CD4-positive, alpha-beta T cell treated with Interleukin-15 for 4 hours (primary cell): Measurements from ENCODE around the gene ITGA8.
A peak's percentile ranks its signal among the peaks of the same experiment; 100 is the strongest.
"Not testable (repeated sequence)": the region's sequence is repeated elsewhere in the genome, so short reads cannot be mapped to it uniquely, and the experiment has no call there.

Source experiments
- DNase-seq: peaks from one replicate; pipeline ENCODE4 v3.0.0-alpha.2; 2020; ENCODE audit warnings: low spot score

The ITGA8 gene

DNA sequence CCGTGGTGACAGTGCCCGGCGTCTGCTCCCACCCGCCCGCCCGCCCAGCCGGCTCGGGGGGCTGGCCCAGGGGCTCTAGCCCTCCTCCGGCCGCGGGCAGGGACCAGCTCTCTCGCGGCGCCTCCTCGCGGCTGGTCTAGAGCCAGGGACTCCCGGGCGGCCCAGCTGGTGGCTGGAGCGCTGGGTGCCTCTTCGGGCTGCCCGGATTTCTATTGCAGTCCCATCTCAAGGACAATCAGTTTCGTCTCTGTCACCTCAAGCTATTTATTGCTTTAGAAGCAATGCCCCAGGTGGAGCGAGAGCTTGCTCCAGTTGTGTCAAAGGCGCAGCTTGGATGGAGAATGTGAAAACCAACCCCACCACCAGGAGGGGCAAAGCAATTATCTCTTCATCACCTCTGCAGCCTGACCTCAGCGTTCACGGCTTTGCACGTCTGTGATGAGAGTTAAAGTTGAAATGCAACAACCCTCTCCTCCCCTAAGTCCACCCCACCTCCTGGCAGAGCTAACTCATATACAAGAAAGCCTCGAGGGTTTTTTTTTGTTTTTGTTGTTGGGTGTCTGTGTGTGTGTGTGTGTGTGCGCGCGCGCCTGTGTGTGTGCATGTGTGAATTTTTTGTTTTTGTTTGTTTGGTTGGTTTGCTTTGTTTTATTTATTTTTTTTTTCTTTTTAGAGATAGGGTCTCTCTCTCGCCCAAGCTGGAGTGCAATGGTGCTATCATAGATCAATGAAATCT is at the start of gene ITGA8:
Gene ITGA8, minus strand, starts transcription at position 24 of the 736 bp plus-strand sequence. CDS start 151 bp downstream, outside the sequence.
- DNase-seq: no peak

DNA sequence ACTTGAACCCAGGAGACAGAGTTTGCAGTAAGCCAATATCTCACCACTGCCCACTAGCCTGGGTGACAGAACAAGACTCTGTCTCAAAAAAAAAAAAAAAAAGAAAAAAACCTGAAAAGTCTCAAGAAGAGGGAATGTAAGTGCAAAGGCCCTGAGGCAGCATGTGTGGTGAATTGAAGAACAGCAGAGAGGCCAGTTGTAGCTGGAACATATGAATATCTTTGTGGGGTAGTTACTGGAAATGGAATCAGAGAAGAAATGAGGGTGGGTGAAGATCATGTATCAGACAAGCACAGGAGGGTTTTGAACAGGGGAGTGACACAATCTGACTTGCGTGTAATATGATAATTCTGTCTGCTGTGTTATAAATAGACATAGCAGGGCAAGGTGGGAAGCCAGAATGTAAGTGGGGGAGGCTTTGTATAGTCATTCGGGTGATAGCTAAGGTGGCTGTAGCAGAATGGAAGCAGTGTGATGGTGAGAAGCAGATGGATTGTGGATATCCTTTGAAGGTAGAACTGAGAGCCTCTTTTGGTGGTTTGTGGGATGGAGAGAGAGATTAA is 45.3 kb upstream of the ITGA8 start:
- DNase-seq: no peak

- DNase-seq: no peak
Measured at GRCh38 chr10:15763006-15763405, 43.3 kb upstream of the ITGA8 start.

DNA sequence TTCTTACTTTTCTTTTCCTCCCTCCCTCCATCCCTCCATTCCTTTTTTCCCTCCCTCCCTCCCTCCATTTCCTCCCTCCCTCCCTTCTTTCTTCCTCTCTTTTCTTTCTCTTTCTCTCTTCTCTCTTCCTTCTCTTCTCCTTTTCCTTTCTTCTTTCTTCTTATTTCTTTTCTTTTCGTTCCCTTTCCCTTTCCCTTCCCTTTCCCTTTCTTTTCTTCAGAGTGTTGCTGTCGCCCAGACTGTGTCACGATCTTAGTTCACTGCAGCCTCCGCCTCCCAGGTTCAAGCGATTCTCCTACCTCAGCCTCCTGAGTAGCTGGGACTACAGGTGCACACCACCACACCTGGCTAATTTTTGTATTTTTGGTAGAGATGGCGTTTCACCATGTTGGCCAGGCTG is 42.5 kb upstream of the ITGA8 start:
- DNase-seq: not testable (repeated sequence)

DNA sequence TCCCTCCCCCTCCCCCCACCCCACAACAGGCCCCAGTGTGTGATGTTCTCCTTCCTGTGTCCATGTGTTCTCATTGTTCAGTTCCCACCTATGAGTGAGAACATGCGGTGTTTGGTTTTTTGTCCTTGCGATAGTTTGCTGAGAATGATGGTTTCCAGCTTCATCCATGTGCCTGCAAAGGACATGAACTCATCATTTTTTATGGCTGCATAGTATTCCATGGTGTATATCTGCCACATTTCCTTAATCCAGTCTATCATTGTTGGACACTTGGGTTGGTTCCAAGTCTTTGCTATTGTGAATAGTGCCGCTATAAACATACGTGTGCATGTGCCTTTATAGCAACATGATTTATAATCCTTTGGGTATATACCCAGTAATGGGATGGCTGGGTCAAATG is 41.5 kb upstream of the ITGA8 start:
- not testable (repeated sequence) for DNase-seq

- no peak for DNase-seq
Measured at GRCh38 chr10:15760681-15761080, 41.0 kb upstream of the ITGA8 start.

DNA sequence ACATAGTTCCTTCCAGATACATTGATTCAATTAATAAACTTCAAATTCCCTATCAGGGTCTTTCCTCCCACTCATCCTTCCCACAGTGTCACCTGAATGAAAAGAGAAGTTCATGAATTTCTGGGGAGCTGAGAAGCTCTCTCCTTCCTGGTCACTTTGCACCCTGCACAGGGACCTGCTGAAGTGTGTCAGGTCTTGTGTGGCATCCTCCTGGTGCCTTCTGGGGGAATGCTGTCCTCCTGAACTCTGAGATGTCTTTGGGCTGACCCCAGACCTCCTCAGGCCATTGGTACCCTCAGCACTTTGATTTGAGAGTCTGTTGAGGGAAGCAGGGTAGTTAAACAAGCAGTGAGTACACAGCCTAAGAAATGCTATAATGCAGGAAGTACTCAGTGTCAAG is 39.5 kb upstream of the ITGA8 start:
- no peak for DNase-seq

DNA sequence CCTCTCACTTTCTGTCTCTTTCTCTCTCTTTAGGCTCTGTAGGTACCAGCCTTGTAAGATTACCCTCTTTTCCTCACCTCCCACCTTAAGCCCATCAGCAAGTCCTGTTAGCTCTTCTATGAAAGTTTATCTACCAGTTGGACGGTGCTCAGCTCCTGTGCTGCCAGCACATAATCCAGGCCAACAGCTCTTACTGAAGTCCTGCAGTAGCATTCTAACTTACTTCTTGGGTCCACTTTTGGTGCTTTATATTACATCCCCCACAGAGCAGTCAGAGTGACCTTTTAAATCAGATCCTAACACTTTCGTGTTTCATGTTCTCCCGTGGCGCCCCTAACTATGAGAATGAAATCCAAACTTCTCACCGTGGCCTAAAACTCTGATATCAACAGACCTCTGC is 38.9 kb upstream of the ITGA8 start:
- no peak for DNase-seq

DNA sequence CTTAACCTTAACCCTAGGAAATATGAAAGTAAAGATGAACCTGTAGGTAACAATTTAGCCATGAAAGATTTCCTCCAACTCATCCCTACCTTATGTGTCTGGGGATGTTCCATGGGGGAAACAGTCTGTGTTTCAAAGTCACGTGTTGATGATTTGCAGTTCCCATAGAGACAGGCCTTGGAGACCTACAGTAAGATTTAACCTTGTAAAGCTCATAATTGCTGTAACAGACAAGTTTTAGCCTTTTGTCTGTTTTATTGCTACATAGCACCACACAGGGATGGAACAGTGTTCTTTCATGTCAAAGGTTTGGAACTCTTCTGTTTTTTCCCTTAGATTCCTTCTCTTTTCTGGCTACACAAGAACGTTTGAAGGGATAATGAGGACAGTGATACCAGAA is 35.2 kb upstream of the ITGA8 start:
- no peak for DNase-seq

DNA sequence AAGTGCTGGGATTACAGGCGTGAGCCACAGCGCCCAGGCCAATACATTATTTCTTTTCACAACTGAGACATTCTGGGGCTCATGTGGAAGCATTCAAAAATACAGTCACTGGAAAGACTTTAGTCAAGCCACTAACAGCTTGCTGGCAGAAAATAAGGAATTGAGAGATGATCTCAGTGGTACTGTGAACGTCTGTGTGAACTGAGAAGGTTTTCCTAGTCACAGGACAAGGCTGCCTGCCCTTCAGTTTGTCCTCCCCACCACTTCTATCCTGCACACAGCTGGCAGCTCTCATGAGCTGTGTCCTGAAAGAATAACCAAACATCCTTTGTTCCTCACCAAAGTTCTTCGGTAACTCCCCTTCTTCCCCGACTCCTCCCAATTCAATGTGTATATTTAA is 31.3 kb upstream of the ITGA8 start:
- no peak for DNase-seq

- no peak for DNase-seq
Measured at GRCh38 chr10:15748126-15748525, 28.4 kb upstream of the ITGA8 start.

- no peak for DNase-seq
Measured at GRCh38 chr10:15747632-15748031, 27.9 kb upstream of the ITGA8 start.

- no peak for DNase-seq
Measured at GRCh38 chr10:15745751-15746150, 26.0 kb upstream of the ITGA8 start.

- peak; percentile 21 for DNase-seq
Measured at GRCh38 chr10:15744217-15744865, 24.6 kb upstream of the ITGA8 start.

- no peak for DNase-seq
Measured at GRCh38 chr10:15743443-15743842, 23.7 kb upstream of the ITGA8 start.

DNA sequence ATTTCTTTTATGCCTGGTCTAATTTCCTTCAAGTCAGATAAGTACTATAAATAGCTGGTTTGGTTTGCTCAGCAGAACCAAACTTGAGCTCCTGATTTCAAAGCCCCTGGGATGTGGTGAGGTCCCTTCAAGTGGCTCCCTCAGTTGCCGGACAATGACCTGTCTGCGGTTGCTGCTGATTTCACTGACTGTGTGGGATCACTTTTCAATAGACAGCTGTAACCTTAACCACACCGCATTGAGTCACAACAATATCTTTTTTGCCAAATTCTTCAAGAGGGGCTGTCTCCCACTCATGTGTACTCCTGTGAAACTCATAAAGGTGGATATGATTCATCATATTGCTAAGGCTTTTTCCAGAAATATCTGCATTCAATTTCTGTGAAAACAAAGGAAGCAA is 23.1 kb upstream of the ITGA8 start:
- DNase-seq: no peak

DNA sequence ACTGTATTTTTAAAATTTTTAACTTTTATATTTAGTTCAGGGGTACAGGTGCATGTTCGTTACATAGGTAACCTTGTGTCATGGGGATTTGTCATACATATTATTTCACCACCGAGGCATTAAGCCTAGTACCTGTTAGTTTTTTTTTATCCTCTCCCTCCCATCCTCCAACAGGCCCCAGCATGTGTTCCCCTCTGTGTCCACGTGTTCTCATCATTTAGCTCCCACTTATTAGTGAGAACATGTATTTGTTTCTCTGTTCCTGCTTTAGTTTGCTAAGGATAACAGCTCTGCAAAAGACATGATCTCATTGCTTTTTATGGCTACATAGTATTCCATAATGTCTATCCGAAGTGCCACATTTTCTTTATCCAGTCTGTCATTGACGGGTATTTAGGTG is 22.4 kb upstream of the ITGA8 start:
- DNase-seq: no peak

DNA sequence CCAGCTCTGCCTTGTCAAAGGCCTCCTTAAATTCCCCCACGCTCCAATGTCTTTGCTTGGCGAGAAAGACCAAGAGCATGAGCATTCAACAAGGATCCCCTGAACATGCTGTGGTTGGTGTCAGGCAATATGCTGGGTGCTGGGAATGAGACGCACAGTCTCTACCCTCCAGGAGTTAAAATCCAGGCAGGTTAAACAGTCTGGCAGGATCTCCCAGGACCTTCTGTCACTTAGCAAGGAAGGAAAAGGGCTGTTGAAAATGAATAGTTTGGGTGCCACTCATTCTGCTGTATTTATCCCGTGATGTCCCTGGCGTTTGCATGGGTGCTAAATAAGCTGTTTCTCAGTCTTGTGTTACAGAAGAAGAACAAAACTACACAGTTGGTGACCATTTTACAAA is 21.9 kb upstream of the ITGA8 start:
- DNase-seq: no peak

DNA sequence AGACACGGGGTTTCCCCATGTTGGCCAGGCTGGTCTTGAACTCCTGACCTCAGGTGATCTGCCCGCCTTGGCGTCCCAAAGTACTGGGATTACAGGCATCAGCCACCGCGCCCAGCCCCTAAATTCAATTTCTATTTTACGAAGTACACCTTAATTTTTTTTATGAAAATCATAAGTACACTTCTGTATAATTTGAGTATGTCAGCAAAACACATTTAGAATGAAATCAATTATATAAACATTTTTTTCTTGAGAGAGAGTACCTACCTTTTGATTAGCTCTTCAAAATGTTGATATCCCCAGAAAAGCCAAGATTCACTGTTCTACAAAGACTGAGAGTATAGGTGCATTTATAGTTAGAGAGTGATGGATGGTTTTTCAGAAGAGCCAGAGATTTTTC is 20.5 kb upstream of the ITGA8 start:
- DNase-seq: no peak

DNA sequence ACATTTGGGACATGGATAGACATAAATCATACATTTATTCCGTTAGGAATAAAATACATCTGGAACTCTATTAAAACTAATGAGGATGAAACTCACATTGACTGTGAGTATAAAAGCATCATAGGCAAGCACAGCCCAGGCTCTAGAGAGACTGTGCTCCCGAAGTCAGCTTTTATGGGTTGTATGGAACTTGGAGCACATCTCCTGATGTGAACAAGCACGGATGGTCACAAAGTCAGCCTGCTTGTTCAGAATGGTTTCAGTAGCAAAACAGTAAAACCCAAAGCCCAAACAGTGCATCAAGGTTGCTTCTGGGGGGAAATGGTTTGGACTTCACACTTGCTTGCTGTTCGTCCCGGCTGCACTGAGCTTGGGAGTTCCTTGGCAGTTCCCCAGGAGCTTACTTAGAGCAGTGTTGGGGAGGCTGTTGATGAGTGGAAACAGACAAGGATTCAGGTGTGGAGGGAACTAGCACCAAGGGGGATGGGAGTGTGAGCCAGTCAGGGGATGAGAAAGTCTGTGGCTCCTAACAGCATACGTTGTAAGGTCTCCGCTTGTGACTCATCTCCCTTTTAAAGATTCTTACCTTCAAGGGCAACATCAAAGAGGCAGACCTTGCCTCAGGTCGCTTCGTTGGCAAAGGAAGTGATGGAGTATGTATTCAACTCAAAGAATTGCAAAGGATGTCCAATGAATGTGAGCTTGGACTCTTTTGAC is 19.7 kb upstream of the ITGA8 start:
- no peak for DNase-seq

- no peak for DNase-seq
Measured at GRCh38 chr10:15738270-15738925, 18.7 kb upstream of the ITGA8 start.

DNA sequence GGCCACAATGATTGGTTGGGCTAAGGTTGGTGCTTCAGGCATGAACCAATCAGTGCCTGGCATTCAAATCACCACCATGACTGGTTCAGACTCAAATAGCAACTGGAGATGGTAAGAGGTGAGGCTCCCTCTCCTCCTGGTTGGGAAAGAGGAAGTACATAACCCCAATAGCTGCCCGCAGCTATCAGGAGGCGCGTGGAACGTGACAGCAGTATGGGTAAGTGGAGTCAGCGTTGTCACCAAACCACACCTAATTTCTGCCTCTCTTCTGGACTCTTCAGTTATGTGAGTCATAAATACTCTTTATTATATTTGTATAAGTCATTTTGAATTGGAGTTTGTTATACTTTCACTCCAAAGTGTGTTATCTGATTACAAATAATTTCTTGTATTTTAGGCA is 17.9 kb upstream of the ITGA8 start:
- no peak for DNase-seq
